CD4-positive, alpha-beta T cell treated with Interleukin-17A for 1 hour (primary cell): ENCODE measurements around the gene GALR3.
"Not testable (repeated sequence)": the region's sequence is repeated elsewhere in the genome, so short reads cannot be mapped to it uniquely, and the experiment has no call there.

Experiments
- DNase-seq: peaks from one replicate; pipeline ENCODE4 v3.0.0-alpha.2; 2020

GALR3 gene, protein sequence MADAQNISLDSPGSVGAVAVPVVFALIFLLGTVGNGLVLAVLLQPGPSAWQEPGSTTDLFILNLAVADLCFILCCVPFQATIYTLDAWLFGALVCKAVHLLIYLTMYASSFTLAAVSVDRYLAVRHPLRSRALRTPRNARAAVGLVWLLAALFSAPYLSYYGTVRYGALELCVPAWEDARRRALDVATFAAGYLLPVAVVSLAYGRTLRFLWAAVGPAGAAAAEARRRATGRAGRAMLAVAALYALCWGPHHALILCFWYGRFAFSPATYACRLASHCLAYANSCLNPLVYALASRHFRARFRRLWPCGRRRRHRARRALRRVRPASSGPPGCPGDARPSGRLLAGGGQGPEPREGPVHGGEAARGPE

DNA sequence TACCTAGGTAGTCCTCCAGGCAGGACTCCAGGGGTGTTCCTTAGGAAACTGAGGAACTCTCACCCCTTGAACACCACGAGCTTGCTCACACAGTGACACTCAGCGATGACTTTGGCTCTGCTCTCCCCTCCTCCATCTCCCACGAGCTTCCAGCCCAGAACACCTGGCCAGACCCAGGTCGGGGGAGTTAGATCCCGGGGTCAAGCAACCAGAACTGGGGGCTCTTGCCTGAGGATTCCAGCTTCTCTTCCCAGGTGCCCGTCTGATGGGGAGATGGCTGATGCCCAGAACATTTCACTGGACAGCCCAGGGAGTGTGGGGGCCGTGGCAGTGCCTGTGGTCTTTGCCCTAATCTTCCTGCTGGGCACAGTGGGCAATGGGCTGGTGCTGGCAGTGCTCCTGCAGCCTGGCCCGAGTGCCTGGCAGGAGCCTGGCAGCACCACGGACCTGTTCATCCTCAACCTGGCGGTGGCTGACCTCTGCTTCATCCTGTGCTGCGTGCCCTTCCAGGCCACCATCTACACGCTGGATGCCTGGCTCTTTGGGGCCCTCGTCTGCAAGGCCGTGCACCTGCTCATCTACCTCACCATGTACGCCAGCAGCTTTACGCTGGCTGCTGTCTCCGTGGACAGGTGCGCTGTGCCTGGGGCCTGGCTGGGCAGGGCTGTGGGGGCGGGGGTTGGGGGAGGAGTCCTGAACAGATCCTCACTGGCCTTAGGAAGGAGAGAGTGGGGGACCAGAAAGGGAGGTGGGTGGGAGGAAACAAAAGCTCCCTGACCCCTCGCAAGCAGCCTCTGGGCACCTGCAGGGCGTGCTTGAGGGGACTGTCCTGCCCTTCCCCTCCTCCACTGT lies at the start of gene GALR3:
GALR3 (plus strand) TSS at position 249 of the 852 bp plus-strand sequence; CDS start at position 274, 25 bp downstream.
- DNase-seq, result no peak

DNA sequence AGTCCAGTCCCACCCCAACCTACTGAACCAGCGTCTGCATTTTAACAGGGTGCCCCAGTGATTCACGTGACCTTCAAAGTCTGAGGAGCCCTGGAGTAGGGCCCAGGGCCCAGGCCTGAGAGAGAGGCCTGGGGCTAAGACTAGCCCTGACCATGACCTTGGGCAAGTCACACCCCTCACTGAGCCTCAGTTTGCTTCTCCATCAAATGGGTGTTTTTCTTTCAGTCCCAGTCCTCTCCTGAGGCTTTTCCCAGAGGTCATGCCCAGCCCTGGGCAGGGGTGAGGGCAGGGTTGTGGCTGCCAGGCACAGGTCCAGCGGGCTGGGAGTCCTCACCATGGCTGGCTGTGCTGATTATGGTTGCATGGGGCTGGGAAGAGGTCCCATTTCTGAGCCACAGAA lies 48.5 kb upstream of the GALR3 start:
- DNase-seq, result no peak

DNA sequence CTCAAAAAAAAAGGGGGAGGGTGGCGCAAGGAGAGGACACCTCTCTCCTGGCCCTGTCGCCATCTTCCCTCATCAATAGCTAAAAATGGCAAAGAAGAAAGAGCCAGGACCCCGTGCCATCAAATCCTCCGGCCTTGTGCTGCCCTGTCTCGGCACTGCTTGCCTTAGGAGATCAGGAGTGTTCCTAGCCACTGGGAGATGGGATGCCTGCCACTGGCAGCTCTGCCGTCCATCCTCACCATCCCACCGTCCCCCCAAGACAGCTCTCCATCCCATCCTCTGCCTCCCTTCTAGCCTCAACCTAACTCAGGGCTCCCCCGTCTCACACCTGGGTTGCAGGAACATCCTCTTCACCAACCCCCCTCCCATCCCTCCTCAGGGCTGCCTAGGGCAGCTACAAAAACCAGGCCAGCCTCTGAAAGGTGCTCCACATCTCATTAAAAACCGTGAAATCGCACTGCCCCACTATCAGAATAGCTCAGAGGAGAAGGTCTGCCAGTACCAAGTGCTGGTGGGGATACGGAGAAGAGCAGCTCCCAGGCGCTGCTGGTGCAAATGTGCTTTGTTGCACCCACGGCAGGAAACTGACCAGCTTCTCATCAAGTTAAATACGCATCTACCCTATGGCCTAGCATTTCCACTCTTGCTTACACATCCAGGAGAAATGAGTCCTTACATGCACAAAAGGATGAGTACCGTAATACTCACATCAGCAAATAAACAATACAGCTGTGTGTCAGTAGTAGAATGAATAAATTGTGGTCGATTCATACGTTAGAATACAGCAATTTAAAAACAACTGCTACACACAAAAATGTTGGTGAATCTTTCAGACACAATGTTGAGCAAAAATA lies 47.2 kb upstream of the GALR3 start:
- DNase-seq, result no peak

DNA sequence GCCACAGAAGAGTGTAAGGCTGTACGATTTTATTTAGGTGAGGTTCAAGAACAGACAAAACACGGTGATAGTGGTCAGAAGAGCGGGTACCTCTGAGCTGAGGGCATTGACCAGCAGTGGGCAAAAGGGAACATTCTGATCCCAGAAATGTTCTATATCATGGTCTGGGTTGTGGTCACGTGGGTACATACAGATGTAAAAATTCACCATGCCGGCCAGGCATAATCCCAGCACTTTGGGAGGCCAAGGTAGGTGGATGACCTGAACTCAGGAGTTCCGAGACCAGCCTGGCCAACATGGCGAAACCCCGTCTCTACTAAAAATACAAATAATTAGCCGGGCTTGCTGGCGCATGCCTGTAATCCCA lies 46.6 kb upstream of the GALR3 start:
- no peak for DNase-seq

DNA sequence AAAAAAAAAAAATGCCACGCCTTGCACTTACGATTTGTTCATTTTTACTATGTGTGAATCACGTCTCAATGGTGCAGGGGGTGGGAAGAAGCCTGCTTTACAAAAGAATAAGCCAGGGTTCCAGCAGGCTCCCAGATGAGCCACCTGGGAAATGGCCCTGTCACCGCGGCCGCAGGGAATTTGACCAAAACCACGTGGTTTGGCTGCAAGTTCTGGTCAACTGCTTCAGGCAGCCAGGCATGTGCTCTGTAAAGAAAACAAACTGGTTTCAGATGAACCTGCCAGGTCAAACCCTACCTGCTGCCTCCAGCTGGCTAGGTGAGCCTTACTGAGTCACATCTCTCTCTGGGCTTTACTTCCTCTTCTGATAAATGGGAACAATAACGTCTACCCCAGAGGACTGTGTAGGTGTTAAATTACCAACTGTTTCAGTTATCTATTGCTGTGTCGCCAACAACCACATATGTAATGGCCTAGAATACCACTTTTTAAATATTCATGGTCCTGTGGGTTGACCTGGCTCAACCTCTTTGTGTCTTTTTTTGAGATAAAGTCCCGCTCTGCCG lies 46.0 kb upstream of the GALR3 start:
- no peak for DNase-seq

DNA sequence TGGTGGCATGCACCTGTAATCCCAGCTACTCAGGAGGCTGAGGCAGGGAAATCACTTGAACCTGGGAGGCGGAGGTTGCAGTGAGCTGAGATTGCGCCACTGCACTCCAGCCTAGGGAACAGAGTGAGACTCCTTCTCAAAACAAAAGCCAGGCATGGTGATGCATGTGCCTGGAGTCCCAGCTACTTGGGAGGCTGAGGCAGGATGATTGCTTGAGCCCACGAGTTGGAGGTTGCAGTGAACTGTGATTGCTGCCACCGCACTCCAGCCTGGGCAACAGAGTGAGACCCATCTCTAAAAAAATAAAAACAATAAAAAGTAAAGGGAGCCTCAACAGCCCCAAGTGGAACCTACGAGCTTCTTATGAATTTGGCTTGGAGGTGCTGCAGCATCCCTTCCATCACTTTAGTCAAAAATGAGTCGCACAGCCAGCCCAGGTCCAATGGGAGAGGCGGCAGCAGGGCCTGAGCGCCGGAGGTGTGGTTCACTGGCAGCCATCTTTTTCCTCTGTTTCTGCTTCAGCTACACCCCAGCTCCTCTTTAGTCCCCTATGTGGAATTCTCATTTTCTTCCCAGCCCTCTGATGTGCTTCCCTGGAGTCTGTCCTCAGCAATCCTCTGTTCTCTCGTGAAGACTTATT lies 44.7 kb upstream of the GALR3 start:
- no peak for DNase-seq

DNA sequence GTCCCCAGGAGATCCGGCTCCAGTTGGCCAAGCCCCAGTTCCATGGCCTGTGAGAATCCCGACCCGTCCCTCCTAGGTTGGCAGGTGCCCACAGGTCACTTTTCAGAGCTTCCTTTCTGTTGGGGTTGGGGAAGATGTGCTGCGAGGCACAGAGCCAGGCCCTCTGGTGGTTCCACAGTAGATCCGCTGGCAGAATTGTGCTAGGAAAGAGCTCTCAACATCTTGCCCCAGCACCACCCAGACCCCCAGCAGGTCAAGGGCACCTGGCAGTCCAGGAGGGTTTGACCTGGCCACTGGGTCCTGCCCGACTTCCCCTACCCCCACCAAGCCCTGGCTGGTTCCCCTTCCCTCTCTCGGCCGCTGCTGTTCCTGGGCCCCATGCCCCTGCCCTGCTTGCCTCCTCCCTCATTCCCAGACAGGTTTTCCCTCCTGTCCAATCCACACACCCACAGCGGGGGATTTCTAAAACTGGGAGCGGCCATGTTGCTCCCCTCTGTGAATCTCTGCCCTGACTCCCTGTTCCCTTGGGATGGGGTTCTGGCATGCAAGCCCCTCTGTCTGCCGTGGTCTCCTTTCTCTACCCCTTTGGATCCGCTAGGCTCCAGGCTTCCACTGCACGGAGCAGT lies 41.6 kb upstream of the GALR3 start:
- no peak for DNase-seq

DNA sequence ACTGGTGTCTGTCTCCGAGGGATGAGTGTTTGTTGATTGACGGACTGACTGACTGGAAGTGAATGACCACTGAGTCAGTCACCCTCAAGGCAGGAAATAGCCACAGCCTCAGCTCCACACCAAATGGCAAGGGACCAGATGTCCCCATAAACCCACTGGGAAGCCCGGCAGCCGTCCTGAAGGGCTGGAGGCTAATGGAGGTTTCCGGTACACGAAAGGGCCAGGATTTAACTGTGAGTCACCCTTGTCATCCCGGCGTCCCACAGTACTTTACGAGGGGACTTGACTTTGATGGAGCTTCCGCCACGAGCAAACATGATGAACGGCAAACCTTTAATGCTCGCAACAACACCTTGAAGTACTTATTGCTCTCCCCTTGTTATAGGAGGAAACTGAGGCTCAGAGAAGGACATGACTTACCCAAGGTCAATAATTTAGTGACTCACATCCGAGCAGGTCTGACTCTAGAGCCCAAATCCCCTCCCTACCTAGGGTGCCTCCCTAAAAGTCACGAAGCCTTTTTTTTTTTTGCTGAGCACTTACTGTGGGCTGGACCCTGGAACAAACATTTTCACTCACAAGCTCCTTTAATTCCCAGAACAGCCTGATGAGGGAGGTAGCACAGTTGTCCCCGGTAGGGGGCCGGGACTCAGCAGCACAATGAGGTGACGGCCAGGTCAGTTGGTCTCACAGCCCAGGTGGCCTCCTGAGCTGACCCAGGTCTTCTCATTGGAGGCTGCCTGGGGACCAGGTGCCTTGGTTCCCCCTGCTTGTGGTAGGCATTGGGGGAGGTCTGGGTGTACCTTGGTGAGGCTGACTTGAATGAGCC lies 40.6 kb upstream of the GALR3 start:
- no peak for DNase-seq

DNA sequence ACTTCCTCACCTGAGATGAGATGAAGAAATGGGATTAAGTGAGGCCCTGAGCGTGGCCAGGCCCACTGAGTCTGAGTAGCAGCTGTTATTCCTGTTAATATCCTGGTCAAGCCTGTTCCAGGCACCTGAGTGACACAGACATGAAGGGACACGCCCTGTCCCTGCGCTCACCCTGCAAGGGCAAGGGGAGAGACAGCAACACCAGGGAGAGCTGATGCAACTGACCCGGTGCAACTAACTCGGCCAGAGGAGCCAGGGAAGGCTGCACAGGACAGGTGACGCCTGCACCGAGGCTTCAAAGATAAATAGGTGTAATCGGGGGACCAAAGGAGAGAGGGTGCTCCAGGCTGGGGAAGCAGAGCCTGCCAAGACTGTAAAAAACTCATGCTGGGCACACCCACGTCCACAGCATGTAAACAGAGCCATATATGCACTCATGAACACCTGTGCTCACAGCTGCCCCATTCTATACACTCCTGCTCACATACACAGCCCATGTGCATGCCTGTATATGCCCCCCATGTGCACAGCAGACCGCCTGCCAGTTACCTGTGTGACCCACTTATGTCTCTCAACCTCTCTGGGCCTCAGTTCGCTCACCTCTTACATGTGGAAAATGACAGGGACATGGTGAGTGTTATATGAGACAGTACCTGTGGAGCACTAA lies 38.2 kb upstream of the GALR3 start:
- DNase-seq, result no peak

DNA sequence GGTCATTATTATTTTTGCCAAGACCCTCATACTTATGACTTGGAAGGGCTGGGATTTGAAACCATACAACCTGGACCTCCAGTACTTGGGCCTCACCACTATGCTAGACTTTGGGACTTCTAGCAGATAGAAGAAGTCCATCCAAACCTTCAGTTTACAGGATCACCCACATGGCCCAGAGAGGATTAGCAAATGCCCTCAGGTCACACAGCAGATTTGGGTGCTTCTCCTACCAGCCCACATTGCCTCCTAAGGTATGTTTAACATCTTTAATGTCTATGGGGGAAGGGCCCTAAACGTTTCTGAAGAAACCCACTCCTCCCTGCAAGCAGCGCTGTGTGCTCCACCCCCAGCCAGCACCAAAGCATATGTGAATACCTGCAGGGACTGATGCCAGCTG lies 32.9 kb upstream of the GALR3 start:
- no peak for DNase-seq

DNA sequence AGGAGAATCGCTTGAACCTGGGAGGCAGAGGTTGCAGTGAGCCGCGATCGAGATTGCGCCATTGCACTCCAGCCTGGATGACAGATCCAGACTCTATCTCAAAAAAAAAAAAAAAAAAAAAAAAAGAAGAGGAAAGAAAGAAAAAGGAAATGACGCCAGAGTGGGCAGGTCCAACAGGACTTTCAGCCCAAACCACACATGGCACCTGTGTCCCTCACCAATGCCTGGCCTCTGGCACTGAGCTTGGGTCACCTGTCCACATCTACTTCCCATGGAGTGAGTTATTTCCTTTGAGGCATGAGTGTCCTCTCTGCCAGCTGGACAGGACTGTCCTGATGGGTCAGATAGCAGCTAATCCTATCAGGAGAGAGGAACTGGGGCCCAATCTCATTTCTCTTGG lies 30.7 kb upstream of the GALR3 start:
- DNase-seq, result no peak

DNA sequence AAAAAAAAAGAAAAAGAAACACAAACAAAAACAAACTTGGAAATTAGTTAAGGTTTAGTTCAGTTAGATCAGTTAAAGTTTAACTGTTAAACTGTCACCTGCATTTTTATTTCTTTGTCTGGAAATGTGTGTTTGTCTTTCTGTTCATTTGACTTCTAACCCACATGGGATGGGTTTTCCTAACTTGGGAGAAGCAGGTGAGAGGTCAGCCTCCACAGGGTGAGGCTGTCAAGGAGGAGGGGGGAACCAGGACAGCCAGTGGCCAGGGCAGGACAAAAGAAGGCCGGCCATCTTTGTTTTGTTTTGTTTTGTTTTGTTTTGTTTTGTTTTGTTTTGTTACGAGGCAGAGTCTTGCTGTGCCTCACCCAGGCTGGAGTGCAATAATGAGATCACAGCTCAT lies 28.8 kb upstream of the GALR3 start:
- no peak for DNase-seq

DNA sequence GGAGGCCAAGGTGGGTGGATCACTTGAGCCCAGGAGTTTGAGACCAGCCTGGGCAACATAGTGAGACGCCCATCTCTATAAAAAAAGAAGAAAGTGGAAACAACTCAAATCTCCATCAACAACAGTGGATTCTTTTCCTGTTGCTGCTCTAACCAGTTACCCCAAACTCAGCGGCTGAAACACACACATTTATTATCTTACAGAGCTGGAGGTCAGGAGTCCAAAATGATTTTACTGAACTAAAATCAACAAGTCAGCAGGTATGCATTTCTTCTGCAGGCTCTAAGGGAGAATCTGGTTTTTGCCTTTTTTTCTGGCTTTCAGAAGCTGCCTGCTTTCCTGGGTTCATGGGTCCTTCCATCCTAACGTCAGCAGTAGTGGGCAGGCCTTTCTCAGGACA lies 27.1 kb upstream of the GALR3 start:
- no peak for DNase-seq

DNA sequence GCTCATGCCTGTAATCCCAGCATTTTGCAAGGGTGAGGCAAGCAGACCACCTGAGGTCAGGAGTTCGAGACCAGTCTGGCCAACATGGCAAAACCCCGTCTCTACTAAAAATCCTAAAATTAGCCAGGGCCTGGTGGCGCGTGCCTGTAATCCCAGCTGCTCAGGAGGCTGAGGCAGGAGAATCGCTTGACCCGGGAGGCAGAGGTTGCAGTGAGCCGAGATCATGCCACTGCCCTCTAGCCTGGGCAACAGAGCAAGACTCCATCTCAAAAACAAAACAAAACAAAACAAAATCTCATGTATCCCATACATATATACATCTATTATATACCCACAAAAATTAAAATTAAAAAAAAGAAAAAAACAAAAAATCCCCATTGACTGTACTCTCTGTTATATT lies 25.9 kb upstream of the GALR3 start:
- not testable (repeated sequence) for DNase-seq

DNA sequence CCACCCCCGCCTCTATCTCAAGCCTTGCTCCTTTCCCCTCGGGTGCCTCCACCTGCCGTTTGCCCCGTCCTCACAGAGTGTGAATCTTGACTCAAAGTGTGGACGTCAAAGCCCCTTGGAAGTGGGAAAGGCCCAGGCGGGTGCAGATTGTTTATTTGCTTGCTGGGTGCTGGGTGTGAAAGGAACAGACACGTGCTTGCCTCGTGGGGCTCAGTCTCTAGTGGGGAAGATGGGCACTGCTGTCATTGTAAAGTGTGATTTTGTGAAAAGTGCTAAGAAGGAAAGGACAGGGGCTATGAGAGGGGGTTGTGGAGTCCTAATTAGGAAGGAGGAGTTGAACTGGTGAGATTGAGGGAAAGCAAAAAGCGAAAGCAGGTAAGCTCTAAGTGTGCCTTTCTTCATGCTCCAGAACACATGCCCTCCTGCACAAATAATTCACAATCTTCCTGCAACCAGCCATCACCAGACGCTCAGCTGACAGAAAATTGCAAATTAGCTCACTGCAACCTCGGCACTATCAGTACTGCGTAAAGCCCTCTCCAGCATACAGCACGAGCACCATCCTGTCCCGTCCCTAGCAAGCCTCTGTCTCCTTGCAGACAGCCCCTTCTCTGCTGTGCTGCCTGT lies 25.2 kb upstream of the GALR3 start:
- DNase-seq, result no peak

DNA sequence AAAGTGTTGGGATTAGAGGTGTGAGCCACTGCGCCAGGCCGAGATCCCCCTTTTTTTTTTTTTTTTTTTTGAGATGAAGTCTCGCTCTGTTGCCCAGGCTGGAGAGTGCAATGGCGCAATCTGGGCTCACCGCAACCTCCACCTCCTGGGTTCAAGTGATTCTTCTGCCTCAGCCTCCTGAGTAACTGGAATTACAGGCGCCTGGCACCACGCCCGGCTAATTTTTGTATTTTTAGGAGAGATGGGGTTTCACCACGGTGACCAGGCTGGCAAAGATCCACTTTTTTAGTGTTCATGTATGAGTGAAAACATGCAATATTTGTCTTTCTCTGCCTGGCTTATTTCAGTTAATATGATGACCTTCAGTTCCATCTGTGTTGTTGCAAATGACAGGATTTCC lies 23.2 kb upstream of the GALR3 start:
- DNase-seq, result not testable (repeated sequence)

DNA sequence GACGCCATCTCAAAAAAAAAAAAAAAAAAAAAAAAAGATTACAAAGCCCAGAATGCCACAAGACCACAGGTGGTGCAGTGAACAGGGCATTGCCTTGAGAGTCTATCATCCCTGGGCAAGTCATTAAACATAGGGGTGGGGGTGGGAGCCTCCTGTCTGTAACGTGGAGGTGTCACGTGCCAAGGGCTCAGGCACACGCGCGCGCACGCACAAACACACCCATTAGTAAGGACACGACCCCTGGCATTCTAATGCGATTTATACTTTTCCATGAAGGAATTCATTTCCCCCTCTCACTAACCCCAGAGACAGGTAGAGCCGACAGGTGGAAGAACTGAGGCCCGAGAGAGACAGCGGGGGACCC lies 21.3 kb upstream of the GALR3 start:
- no peak for DNase-seq

DNA sequence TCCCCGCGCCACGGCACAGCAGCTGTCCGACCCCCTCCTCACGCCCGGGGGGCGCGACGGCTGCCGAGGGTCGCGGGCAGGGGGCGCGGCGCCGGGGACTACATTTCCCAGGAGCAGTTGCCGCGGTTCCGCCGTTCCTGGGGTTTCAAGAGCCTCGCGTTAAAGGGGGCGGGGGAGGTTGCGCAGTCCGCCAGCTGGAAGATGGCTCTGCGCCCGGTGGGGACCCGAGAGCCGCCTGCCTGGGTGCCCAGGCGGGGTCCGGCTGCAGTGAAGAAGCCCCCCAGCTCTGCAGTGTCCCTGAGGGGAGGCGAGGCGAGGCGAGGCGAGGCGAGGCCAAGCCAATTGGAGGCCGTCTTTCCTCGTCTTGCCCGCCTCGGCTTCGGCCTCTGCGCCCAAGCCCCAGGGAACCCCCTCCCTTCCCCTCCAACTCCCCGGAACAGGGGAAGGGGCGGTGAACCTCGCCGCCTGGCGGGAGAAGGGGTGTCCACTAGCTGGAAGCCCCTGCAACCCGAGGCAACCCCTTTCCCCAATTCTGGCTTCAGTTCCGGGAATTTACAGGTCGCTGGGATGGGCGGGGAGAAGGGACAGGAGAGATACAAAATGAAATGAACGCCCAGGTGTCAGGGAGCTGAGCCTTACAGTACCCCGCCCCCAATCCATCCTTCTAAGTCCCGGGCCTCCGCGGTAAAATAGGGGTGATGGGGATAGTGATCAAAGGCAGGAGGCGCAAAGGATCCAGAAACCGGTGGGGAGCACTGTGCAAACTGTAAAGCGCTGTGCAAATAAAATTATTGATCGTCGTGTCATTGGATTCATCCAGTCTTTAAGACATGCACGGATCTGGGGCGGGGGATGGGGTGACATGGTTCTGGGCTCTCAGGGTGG lies 20.6 kb upstream of the GALR3 start:
- no peak for DNase-seq

DNA sequence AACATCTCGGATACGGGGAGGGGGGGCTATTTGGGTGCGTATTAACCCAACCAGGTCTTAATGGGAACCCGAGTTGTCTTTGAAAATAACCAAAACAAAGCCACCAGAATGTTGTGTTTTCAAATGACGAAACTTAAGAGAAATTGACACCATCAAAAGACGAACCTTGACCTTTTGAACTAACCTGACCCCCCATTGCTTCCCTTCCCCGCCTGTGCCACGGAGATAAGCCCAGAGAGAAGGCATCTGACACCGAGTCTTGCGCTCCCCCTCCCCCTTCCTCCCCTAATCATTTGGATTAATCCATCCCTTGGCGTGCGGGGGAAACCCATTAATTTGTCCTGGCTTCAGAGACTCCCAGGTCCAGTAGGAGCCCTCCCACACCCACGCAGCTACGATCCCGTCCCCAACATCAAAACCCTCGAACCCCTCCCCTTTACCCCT lies 20.0 kb upstream of the GALR3 start:
- no peak for DNase-seq
